ENCODE results near the gene ADAM8. TPM values are rescaled to one million over a fixed set of nuclear protein-coding genes. Genes with fewer than 3 reads are reported as not detected.

The ADAM8 gene
- total and polyA plus RNA-seq, 2 donors (not counting 1 experiment from before 2014, with no cell fraction given) = 116 to 196 TPM

DNA sequence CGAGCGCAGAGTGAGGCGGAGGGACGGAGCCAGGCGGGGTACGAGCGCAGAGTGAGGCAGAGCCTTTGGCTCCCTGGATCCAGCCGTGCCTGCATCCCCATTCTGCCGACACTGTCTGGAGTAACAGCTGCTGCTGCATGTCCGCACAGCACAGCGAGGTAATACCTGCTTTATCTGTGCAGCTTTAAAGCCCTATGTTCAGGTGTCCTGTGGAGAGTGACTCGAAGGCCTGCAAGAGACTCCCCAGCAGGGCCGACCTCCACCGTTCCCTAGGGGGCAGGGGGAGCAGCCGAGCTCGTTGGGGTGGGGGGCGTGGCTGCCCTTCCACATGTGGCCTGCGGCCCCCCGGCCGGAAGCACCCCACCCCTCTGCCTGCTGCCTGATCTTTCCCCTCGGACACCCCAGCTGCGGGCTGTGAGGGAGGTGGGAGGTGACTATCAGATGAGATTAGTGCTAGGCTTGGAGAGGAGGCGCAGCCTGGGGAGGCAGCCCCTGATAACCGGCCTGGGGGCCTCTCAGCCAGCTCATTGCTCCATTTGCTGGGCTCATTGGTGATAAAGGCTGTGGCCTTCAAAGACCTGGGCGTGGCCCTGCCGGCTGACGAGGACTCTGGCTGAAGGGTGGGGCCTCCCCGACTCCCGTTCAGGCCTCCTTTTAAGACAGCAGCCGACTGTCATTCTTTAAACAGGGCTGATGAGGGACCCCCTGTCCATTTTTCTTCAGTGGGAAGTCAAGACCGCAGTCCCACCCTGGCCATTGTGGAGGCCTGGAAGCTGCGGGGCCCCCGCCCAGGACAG is 31.0 kb downstream of the ADAM8 start:
- H3K4me1 ChIP-seq (ENCODE audit: control insufficient read depth in 2 of 2, insufficient read depth in 2 of 2, low read length in 2 of 2) = peaks cover 14 to 25% of the 10 kb centered on the region in 2 donors
- intact Hi-C loops (cut with micrococcal nuclease) = no loop called here
- CTCF ChIA-PET = interaction anchor here (1.0 to 1.6 kb wide), 5 partner anchors 11 to 62 kb away, joined by 3 to 4 read pairs (median 4); no protein-coding TSS in a partner anchor
- no peaks in the 10 kb centered on the region for H3K27me3 ChIP-seq (replicated peaks in 1 of 4; ENCODE audit: control extremely low read depth in 1 of 4, control insufficient read depth in 3 of 4, insufficient read depth in 4 of 4, low read length in 3 of 4)
- no peak overlapping the region for H3K27ac ChIP-seq (ENCODE audit: low read length in 2 of 2)
- Mint-ChIP-seq H3K9me3 (ENCODE audit: insufficient read depth) (no peaks in the 10 kb centered on the region), H3K27me3 (peaks cover 26% of the 10 kb centered on the region), H3K4me1 (peaks cover 23% of the 10 kb centered on the region), H3K27ac (no peak overlapping the region), H3K4me3 (no peak overlapping the region)
- H3K9ac ChIP-seq (ENCODE audit: low read length) = no peak overlapping the region
- no peaks in the 10 kb centered on the region for H3K79me2 ChIP-seq (ENCODE audit: control insufficient read depth, insufficient read depth, low read length)
- H3K4me3 ChIP-seq (ENCODE audit: control extremely low read depth in 1 of 5, extremely low read depth in 1 of 5, insufficient read depth in 1 of 5, low read depth in 2 of 5, low read length in 4 of 5) = no peak overlapping the region
- TF ChIP-seq, protein P1, sequence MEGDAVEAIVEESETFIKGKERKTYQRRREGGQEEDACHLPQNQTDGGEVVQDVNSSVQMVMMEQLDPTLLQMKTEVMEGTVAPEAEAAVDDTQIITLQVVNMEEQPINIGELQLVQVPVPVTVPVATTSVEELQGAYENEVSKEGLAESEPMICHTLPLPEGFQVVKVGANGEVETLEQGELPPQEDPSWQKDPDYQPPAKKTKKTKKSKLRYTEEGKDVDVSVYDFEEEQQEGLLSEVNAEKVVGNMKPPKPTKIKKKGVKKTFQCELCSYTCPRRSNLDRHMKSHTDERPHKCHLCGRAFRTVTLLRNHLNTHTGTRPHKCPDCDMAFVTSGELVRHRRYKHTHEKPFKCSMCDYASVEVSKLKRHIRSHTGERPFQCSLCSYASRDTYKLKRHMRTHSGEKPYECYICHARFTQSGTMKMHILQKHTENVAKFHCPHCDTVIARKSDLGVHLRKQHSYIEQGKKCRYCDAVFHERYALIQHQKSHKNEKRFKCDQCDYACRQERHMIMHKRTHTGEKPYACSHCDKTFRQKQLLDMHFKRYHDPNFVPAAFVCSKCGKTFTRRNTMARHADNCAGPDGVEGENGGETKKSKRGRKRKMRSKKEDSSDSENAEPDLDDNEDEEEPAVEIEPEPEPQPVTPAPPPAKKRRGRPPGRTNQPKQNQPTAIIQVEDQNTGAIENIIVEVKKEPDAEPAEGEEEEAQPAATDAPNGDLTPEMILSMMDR (IDR thresholded peaks at IDR 0.05) = no peak
- no peak for TF ChIP-seq EZH2 (IDR thresholded peaks at IDR 0.05; ENCODE audit: borderline replicate concordance, insufficient read depth, low read depth, low read length, poor library complexity, severe bottlenecking)
- H3K9me3 ChIP-seq (ENCODE audit: control extremely low read depth in 1 of 3, control insufficient read depth in 2 of 3, insufficient read depth in 1 of 3, low read length in 2 of 3) = peaks cover 0 to 2% (median 0%) of the 10 kb centered on the region in 3 donors
- WGBS (ENCODE audit: insufficient coverage) = 85% methylated on average over 28 of the region's 33 CpGs
- H4K20me1 ChIP-seq (ENCODE audit: control insufficient read depth, insufficient read depth, low read length, poor library complexity, severe bottlenecking) = no peaks in the 10 kb centered on the region
- H3K36me3 ChIP-seq (replicated peaks in 1 of 2; ENCODE audit: control extremely low read depth in 1 of 2, control insufficient read depth in 1 of 2, extremely low read depth in 1 of 2, insufficient read depth in 2 of 2, low read length in 1 of 2) = no peaks in the 10 kb centered on the region
- H3K4me2 ChIP-seq (replicated peaks; ENCODE audit: low read depth, low read length, poor library complexity, severe bottlenecking) = no peak overlapping the region
- H2AFZ ChIP-seq (ENCODE audit: insufficient read depth, low read depth, low read length, poor library complexity, severe bottlenecking) = no peak overlapping the region
- ATAC-seq (ENCODE audit: low read depth) (no peak), DNase-seq (no peak)
- POLR2A ChIA-PET = no interaction called here

DNA sequence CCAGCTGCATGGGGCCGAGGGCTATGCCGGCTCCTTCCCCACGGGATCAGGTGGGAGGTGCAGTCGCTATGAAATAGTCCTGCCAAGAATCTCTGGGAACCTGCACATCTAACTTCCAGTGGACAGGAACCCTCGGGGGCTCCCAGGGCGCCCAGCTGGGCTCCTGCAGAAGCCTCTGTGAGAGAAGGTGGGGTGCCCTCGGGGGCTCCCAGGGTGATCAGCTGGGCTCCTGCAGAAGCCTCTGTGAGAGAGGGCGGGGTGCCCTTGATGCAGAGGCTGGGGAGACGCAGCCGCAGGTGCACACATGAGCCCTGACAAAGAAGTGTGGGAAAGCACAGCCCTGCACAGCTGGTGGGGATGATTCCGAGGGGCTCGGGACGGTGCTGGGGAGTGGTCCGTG is 33.1 kb downstream of the ADAM8 start:
- ATAC-seq (ENCODE audit: low read depth) = no peak
- Histone ChIP-seq H3K79me2 (ENCODE audit: control insufficient read depth, insufficient read depth, low read length) (no peaks in the 10 kb centered on the region), H4K20me1 (ENCODE audit: control insufficient read depth, insufficient read depth, low read length, poor library complexity, severe bottlenecking) (no peaks in the 10 kb centered on the region), H3K9me3 (ENCODE audit: control extremely low read depth in 1 of 3, control insufficient read depth in 2 of 3, insufficient read depth in 1 of 3, low read length in 2 of 3) (peaks cover 0 to 2% (median 0%) of the 10 kb centered on the region in 3 donors), H3K4me1 (ENCODE audit: control insufficient read depth in 2 of 2, insufficient read depth in 2 of 2, low read length in 2 of 2) (peaks cover 25 to 32% of the 10 kb centered on the region in 2 donors), H3K36me3 (replicated peaks in 1 of 2; ENCODE audit: control extremely low read depth in 1 of 2, control insufficient read depth in 1 of 2, extremely low read depth in 1 of 2, insufficient read depth in 2 of 2, low read length in 1 of 2) (no peaks in the 10 kb centered on the region), H3K27me3 (replicated peaks in 1 of 4; ENCODE audit: control extremely low read depth in 1 of 4, control insufficient read depth in 3 of 4, insufficient read depth in 4 of 4, low read length in 3 of 4) (peaks cover 0 to 9% (median 2%) of the 10 kb centered on the region in 4 experiments), H3K9ac (ENCODE audit: low read length) (no peak overlapping the region), H3K4me2 (replicated peaks; ENCODE audit: low read depth, low read length, poor library complexity, severe bottlenecking) (no peak overlapping the region), H3K4me3 (ENCODE audit: control extremely low read depth in 1 of 5, extremely low read depth in 1 of 5, insufficient read depth in 1 of 5, low read depth in 2 of 5, low read length in 4 of 5) (no peak overlapping the region), H3K27ac (ENCODE audit: low read length in 2 of 2) (no peak overlapping the region), H2AFZ (ENCODE audit: insufficient read depth, low read depth, low read length, poor library complexity, severe bottlenecking) (no peak overlapping the region)
- 89% methylated on average over 14 of the region's 14 CpGs for WGBS (ENCODE audit: insufficient coverage)
- H3K9me3 Mint-ChIP-seq (ENCODE audit: insufficient read depth) = no peaks in the 10 kb centered on the region
- H3K4me3 Mint-ChIP-seq = no peak overlapping the region
- POLR2A ChIA-PET = no interaction called here
- H3K4me1 Mint-ChIP-seq = peaks cover 31% of the 10 kb centered on the region
- DNase-seq = no peak
- peaks cover 16% of the 10 kb centered on the region for H3K27me3 Mint-ChIP-seq
- H3K27ac Mint-ChIP-seq = no peak overlapping the region
- CTCF ChIA-PET = no interaction called here
- TF ChIP-seq, protein P1 (IDR thresholded peaks at IDR 0.05) = no peak
- no peak for TF ChIP-seq EZH2 (IDR thresholded peaks at IDR 0.05; ENCODE audit: borderline replicate concordance, insufficient read depth, low read depth, low read length, poor library complexity, severe bottlenecking)
- intact Hi-C loops (cut with micrococcal nuclease) = no loop called here
